PC-3 (cell line): ENCODE data around the gene FRMD6. TPM values are rescaled to one million over a fixed set of nuclear protein-coding genes. Genes with fewer than 3 reads are reported as not detected.

Experiments used
- ATAC-seq: fragments of 200-7000 bp; cut with Tn5 transposase; 2 replicates; pipeline ENCODE4 v1.9.1; 2020; ENCODE audit warnings: mild to moderate bottlenecking, moderate library complexity
- BruUV-seq: library from RNA; stranded (reverse); fragments of 400-500 nt; replicated peaks from 2 replicates; lab custom pipeline; 2021; lab: Mats Ljungman, UMichigan
- CTCF ChIA-PET: fragments of 300-600 bp; sonication (Branson Sonifier 250); formaldehyde crosslinking; loops from one replicate; lab custom pipeline; 2022; ENCODE audit warnings: antibody characterized with exemption; lab: Charles Lee
- POLR2A ChIA-PET: fragments of 300-600 bp; sonication (Branson Sonifier 250); formaldehyde crosslinking; loops from one replicate; lab custom pipeline; 2022; ENCODE audit warnings: antibody characterized with exemption; ENCODE audit not compliant: unreplicated experiment; lab: Charles Lee
- DNase-seq: peaks from one replicate; pipeline ENCODE4 v3.0.0-alpha.2; 2015
- H2AFZ ChIP-seq: fragments of 300-600 bp; sonication (generic); 2 replicates; pipeline ENCODE4 v1.6.0; 2016; ENCODE audit warnings: antibody characterized with exemption, low read length
- H3F3A ChIP-seq: fragments of 300-600 bp; sonication (generic); one replicate; pipeline ENCODE4 v1.6.0; 2017; ENCODE audit warnings: antibody characterized with exemption, low read length, control low read depth, mild to moderate bottlenecking; ENCODE audit not compliant: unreplicated experiment
- H3K27ac ChIP-seq: fragments of 300-600 bp; sonication (generic); 2 replicates; pipeline ENCODE4 v1.5.1; 2016; ENCODE audit warnings: mild to moderate bottlenecking, low read length
- H3K27me3 ChIP-seq: fragments of 300-600 bp; sonication (generic); 2 replicates; pipeline ENCODE4 v1.6.1; 2016; ENCODE audit warnings: low read length, mixed read lengths
- H3K36me3 ChIP-seq: fragments of 300-600 bp; sonication (generic); 2 replicates; pipeline ENCODE4 v1.6.1; 2016; ENCODE audit warnings: low read depth, mixed run types, low read length, mixed read lengths
- H3K4me1 ChIP-seq: fragments of 300-600 bp; sonication (generic); 2 replicates; pipeline ENCODE4 v1.5.1; 2016; ENCODE audit warnings: low read length; ENCODE audit not compliant: insufficient read depth
- H3K4me2 ChIP-seq: fragments of 300-600 bp; sonication (generic); 2 replicates; pipeline ENCODE4 v1.6.0; 2016; ENCODE audit warnings: low read length
- H3K4me3 ChIP-seq: fragments of 300-600 bp; sonication (generic); 2 replicates; pipeline ENCODE4 v1.5.1; 2016; ENCODE audit warnings: mild to moderate bottlenecking, low read length, mixed read lengths
- H3K79me2 ChIP-seq: fragments of 300-600 bp; sonication (generic); 2 replicates; pipeline ENCODE4 v1.6.1; 2017; ENCODE audit warnings: low read length, mixed read lengths
- H3K9ac ChIP-seq: fragments of 300-600 bp; sonication (generic); 2 replicates; pipeline ENCODE4 v1.6.0; 2016; ENCODE audit warnings: mild to moderate bottlenecking, low read length
- H3K9me2 ChIP-seq: fragments of 300-600 bp; sonication (generic); replicated peaks from 2 replicates; pipeline ENCODE4 v1.6.1; 2016; ENCODE audit warnings: mixed run types, low read length, mixed read lengths
- H3K9me3 ChIP-seq: fragments of 300-600 bp; sonication (generic); 2 replicates; pipeline ENCODE4 v1.6.1; 2016; ENCODE audit warnings: low read length, mixed read lengths
- H4K20me1 ChIP-seq: fragments of 300-600 bp; sonication (generic); 2 replicates; pipeline ENCODE4 v1.6.1; 2016; ENCODE audit warnings: low read length, mixed read lengths
- CTCF ChIP-seq: fragments of 300-600 bp; sonication (generic); conservative IDR thresholded peaks from 2 replicates; pipeline ENCODE4 v1.5.1; 2017; ENCODE audit warnings: antibody characterized with exemption, low read depth, mild to moderate bottlenecking, low read length
- EZH2 ChIP-seq: fragments of 300-600 bp; sonication (generic); IDR thresholded peaks from one replicate; pipeline ENCODE4 v1.6.1; 2017; ENCODE audit warnings: antibody characterized with exemption, mild to moderate bottlenecking, low read length; ENCODE audit not compliant: unreplicated experiment
- EZH2phosphoT487 ChIP-seq: fragments of 300-600 bp; sonication (generic); IDR thresholded peaks from 2 replicates; pipeline ENCODE4 v1.6.1; 2018; ENCODE audit warnings: mild to moderate bottlenecking, antibody characterized with exemption, low read length, borderline replicate concordance
- intact Hi-C: fragments of 100-400 bp; cut with micrococcal nuclease; formaldehyde crosslinking; loops from 2 replicates; pipeline ENCODE4 v1.9.0; 2023
- total RNA-seq: library from RNA; depleted of rRNA; stranded (reverse); fragments of >200 nt; gene quantifications from 2 replicates; pipeline ENCODE4 v1.2.3, GENCODE V29; 2014

Gene FRMD6
- total RNA-seq, 1 experiment from 2014 or later: 103 TPM

GRCh38 chr14:51677738-51678137 is 26.0 kb downstream of the FRMD6 start:
- no peaks in the 10 kb centered on the region for H3K27me3 ChIP-seq
- H3K79me2 ChIP-seq: peaks cover 97% of the 10 kb centered on the region
- H3K4me2 ChIP-seq: no peak overlapping the region
- H2AFZ ChIP-seq: no peak overlapping the region
- H4K20me1 ChIP-seq: peaks cover 21% of the 10 kb centered on the region
- no peak overlapping the region for H3K9ac ChIP-seq
- BruUV-seq: no TSS peak
- intact Hi-C loops: no loop called here
- H3K4me3 ChIP-seq: no peak overlapping the region
- CTCF ChIA-PET: no interaction called here
- POLR2A ChIA-PET: no interaction called here
- H3K9me3 ChIP-seq: no peaks in the 10 kb centered on the region
- H3K4me1 ChIP-seq: peaks cover 20% of the 10 kb centered on the region; the same call in 1 of the 2 replicates
- no peak overlapping the region for H3K27ac ChIP-seq
- H3F3A ChIP-seq: no peaks in the 10 kb centered on the region
- H3K36me3 ChIP-seq: peaks cover 13% of the 10 kb centered on the region; the same call in 1 of the 2 replicates
- H3K9me2 ChIP-seq: no peaks in the 10 kb centered on the region
- TF ChIP-seq EZH2 (no peak), EZH2phosphoT487 (no peak), CTCF (no peak)
- DNase-seq (no peak), ATAC-seq (no peak)

GRCh38 chr14:51680031-51680430 is 28.3 kb downstream of the FRMD6 start:
- no peaks in the 10 kb centered on the region for H3K9me3 ChIP-seq
- H3K9me2 ChIP-seq: no peaks in the 10 kb centered on the region
- CTCF ChIA-PET: no interaction called here
- POLR2A ChIA-PET: no interaction called here
- H2AFZ ChIP-seq: no peak overlapping the region
- no peaks in the 10 kb centered on the region for H3F3A ChIP-seq
- peaks cover 10% of the 10 kb centered on the region; the same call in 1 of the 2 replicates for H3K36me3 ChIP-seq
- H3K4me3 ChIP-seq: no peak overlapping the region
- no peak overlapping the region for H3K27ac ChIP-seq
- intact Hi-C loops: no loop called here
- no peaks in the 10 kb centered on the region for H3K27me3 ChIP-seq
- H3K9ac ChIP-seq: no peak overlapping the region
- BruUV-seq: no TSS peak
- no peak overlapping the region for H3K4me2 ChIP-seq
- peaks cover 8% of the 10 kb centered on the region; the same call in 1 of the 2 replicates for H3K4me1 ChIP-seq
- H4K20me1 ChIP-seq: peaks cover 18% of the 10 kb centered on the region
- peaks cover 97% of the 10 kb centered on the region for H3K79me2 ChIP-seq
- DNase-seq: no peak
- ATAC-seq: peak; percentile 16; the same call in 1 of the 2 replicates
- TF ChIP-seq EZH2 (no peak), CTCF (no peak), EZH2phosphoT487 (no peak)

- Histone ChIP-seq H3K79me2 (peaks cover 97% of the 10 kb centered on the region), H3K4me1 (peaks cover 3% of the 10 kb centered on the region; the same call in 1 of the 2 replicates), H3K9me3 (no peaks in the 10 kb centered on the region), H3K4me2 (no peak overlapping the region), H4K20me1 (peaks cover 21% of the 10 kb centered on the region), H2AFZ (no peak overlapping the region), H3K4me3 (no peak overlapping the region), H3K27me3 (no peaks in the 10 kb centered on the region), H3F3A (no peaks in the 10 kb centered on the region), H3K36me3 (peaks cover 10% of the 10 kb centered on the region; the same call in 1 of the 2 replicates), H3K9me2 (no peaks in the 10 kb centered on the region), H3K27ac (no peak overlapping the region), H3K9ac (no peak overlapping the region)
- intact Hi-C loops: no loop called here
- no peak for DNase-seq
- POLR2A ChIA-PET: no interaction called here
- CTCF ChIA-PET: interaction anchor here (0.5 kb wide), 1 partner anchor 94 kb away, joined by 4 read pairs; no protein-coding TSS in a partner anchor
- BruUV-seq: no TSS peak
- no peak for ATAC-seq
- TF ChIP-seq CTCF: no peak
- TF ChIP-seq EZH2phosphoT487: no peak
- TF ChIP-seq EZH2: no peak
Measured at GRCh38 chr14:51681411-51681810, 29.7 kb downstream of the FRMD6 start.
